ENCODE results near the gene GM2A. TPM values are rescaled to one million over a fixed set of nuclear protein-coding genes. Genes with fewer than 3 reads are reported as not detected.

The GM2A gene
- 10 to 100 TPM; 66.1 to 70.0 TPM for total RNA-seq
- 10 to 100 TPM; 28.3 to 37.5 (median 35.6) TPM for polyA plus RNA-seq (ENCODE audit: insufficient read length in 6 of 6)
- long read RNA-seq, donor 1, transcript GM2A-201 (4 exons, 3,896 nt), result major isoform, 14 of 14 reads
- long read RNA-seq, donor 1, partial matches to known transcripts, result 0 of 14 reads
- long read RNA-seq, donor 1, other reads (novel, unspliced or antisense), result 0 of 14 reads
- long read RNA-seq, donor 2, transcript GM2A-201 (4 exons, 3,896 nt), result major isoform, 12 of 12 reads
- long read RNA-seq, donor 2, partial matches to known transcripts, result 0 of 12 reads
- long read RNA-seq, donor 2, other reads (novel, unspliced or antisense), result 0 of 12 reads
- long read RNA-seq, donor 3, partial matches to known transcripts, result 0 of 4 reads
- long read RNA-seq, donor 3, other reads (novel, unspliced or antisense), result 0 of 4 reads
- long read RNA-seq, donor 4, transcript GM2A-201 (4 exons, 3,896 nt), result major isoform, 8 of 12 reads
- long read RNA-seq, donor 4, partial matches to known transcripts, result 1 of 12 reads
- long read RNA-seq, donor 4, other reads (novel, unspliced or antisense), result 3 of 12 reads
- long read RNA-seq, donor 5, transcript GM2A-201 (4 exons, 3,896 nt), result major isoform, 12 of 17 reads
- long read RNA-seq, donor 5, partial matches to known transcripts, result 5 of 17 reads
- long read RNA-seq, donor 5, other reads (novel, unspliced or antisense), result 0 of 17 reads
- long read RNA-seq, donor 6, partial matches to known transcripts, result 9 of 12 reads
- long read RNA-seq, donor 6, other reads (novel, unspliced or antisense), result 0 of 12 reads
- long read RNA-seq, donor 7, transcript GM2A-201 (4 exons, 3,896 nt), result major isoform, 8 of 8 reads
- long read RNA-seq, donor 7, partial matches to known transcripts, result 0 of 8 reads
- long read RNA-seq, donor 7, other reads (novel, unspliced or antisense), result 0 of 8 reads
- long read RNA-seq, donor 8, transcript GM2A-201 (4 exons, 3,896 nt), result major isoform, 8 of 8 reads
- long read RNA-seq, donor 8, partial matches to known transcripts, result 0 of 8 reads
- long read RNA-seq, donor 8, other reads (novel, unspliced or antisense), result 0 of 8 reads
- long read RNA-seq, donor 9, result 0 reads
- long read RNA-seq, donor 10, transcript GM2A-201 (4 exons, 3,896 nt), result major isoform, 12 of 16 reads
- long read RNA-seq, donor 10, partial matches to known transcripts, result 2 of 16 reads
- long read RNA-seq, donor 10, other reads (novel, unspliced or antisense), result 2 of 16 reads
- long read RNA-seq, donor 11, transcript GM2A-201 (4 exons, 3,896 nt), result major isoform, 13 of 13 reads
- long read RNA-seq, donor 11, partial matches to known transcripts, result 0 of 13 reads
- long read RNA-seq, donor 11, other reads (novel, unspliced or antisense), result 0 of 13 reads
- long read RNA-seq, donor 12, transcript GM2A-201 (4 exons, 3,896 nt), result major isoform, 6 of 6 reads
- long read RNA-seq, donor 12, partial matches to known transcripts, result 0 of 6 reads
- long read RNA-seq, donor 12, other reads (novel, unspliced or antisense), result 0 of 6 reads

- intact Hi-C loops (cut with DNase I), result no loop called here
- Histone ChIP-seq H3K27ac (peak within 1 kb of the TSS; percentile 63 to 86), H3K4me3 (peak within 1 kb of the TSS; percentile 63 to 74), H3K9me3 (no peaks in the 10 kb centered on the region), H3K4me1 (peaks cover 5 to 57% of the 10 kb centered on the region in 2 donors), H3K36me3 (no peaks in the 10 kb centered on the region), H3K27me3 (no peaks in the 10 kb centered on the region)
- TF ChIP-seq, protein P1, sequence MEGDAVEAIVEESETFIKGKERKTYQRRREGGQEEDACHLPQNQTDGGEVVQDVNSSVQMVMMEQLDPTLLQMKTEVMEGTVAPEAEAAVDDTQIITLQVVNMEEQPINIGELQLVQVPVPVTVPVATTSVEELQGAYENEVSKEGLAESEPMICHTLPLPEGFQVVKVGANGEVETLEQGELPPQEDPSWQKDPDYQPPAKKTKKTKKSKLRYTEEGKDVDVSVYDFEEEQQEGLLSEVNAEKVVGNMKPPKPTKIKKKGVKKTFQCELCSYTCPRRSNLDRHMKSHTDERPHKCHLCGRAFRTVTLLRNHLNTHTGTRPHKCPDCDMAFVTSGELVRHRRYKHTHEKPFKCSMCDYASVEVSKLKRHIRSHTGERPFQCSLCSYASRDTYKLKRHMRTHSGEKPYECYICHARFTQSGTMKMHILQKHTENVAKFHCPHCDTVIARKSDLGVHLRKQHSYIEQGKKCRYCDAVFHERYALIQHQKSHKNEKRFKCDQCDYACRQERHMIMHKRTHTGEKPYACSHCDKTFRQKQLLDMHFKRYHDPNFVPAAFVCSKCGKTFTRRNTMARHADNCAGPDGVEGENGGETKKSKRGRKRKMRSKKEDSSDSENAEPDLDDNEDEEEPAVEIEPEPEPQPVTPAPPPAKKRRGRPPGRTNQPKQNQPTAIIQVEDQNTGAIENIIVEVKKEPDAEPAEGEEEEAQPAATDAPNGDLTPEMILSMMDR (IDR thresholded peaks at IDR 0.05), result no peak
- DNase-seq (peak; percentile 99 to 100 (median 99)), ATAC-seq (peak; percentile 95)
Observed at GRCh38 chr5:151252762-151253604, at the start of gene GM2A. TSS of gene GM2A (plus strand) at chr5:151253185. CDS start at chr5:151253217, 32 bp downstream.

GRCh38 chr5:151204051-151204450, 48.9 kb upstream of the GM2A start:
- TF ChIP-seq, protein P1 (IDR thresholded peaks at IDR 0.05), result no peak
- Histone ChIP-seq H3K4me1 (peaks cover 7 to 43% of the 10 kb centered on the region in 2 donors), H3K4me3 (no peak overlapping the region), H3K27ac (no peak overlapping the region), H3K27me3 (no peaks in the 10 kb centered on the region), H3K36me3 (peaks cover 0 to 25% of the 10 kb centered on the region in 2 donors), H3K9me3 (no peaks in the 10 kb centered on the region)
- DNase-seq (no peak), ATAC-seq (no peak)
- intact Hi-C loops (cut with DNase I), result no loop called here

- Histone ChIP-seq H3K27ac (no peak overlapping the region), H3K27me3 (no peaks in the 10 kb centered on the region), H3K9me3 (no peaks in the 10 kb centered on the region), H3K4me1 (peaks cover 7 to 56% of the 10 kb centered on the region in 2 donors), H3K4me3 (no peak overlapping the region), H3K36me3 (peaks cover 0 to 11% of the 10 kb centered on the region in 2 donors)
- no peak for DNase-seq
- TF ChIP-seq, protein P1 (IDR thresholded peaks at IDR 0.05), result no peak
- no peak for ATAC-seq
- intact Hi-C loops (cut with DNase I), result no loop called here
Observed at GRCh38 chr5:151205411-151205810, 47.6 kb upstream of the GM2A start.

GRCh38 chr5:151208481-151208914, 44.5 kb upstream of the GM2A start:
- no peaks in the 10 kb centered on the region for H3K36me3 ChIP-seq
- TF ChIP-seq, protein P1 (IDR thresholded peaks at IDR 0.05), result no peak
- H3K9me3 ChIP-seq, result no peaks in the 10 kb centered on the region
- peak; percentile 49 for ATAC-seq
- peak overlapping the region; percentile 45 to 94 for H3K27ac ChIP-seq
- peaks cover 8 to 73% of the 10 kb centered on the region in 2 donors for H3K4me1 ChIP-seq
- H3K27me3 ChIP-seq, result no peaks in the 10 kb centered on the region
- no peak overlapping the region for H3K4me3 ChIP-seq
- intact Hi-C loops (cut with DNase I), result no loop called here
- DNase-seq, result peak in 1 of 4 donors; percentile 59
